ENCODE results near the gene PDILT.
A peak's percentile ranks its signal among the peaks of the same experiment; 100 is the strongest.

PDILT gene

GRCh38 chr16:20401475-20402016, 3.0 kb downstream of the PDILT start:
- no peak for DNase-seq

- DNase-seq: no peak
These were observed 3.5 kb downstream of the PDILT start for GRCh38 chr16:20401066-20401465.

GRCh38 chr16:20399185-20399584, 5.4 kb downstream of the PDILT start:
- DNase-seq: no peak

- DNase-seq: no peak
These were observed 5.9 kb downstream of the PDILT start for GRCh38 chr16:20398603-20399002.

GRCh38 chr16:20397468-20398074, 7.0 kb downstream of the PDILT start:
- DNase-seq: no peak

GRCh38 chr16:20396846-20397467, 7.6 kb downstream of the PDILT start:
- DNase-seq: no peak

- DNase-seq: no peak
These were observed 8.6 kb downstream of the PDILT start for GRCh38 chr16:20395946-20396345.

GRCh38 chr16:20393801-20394577, 10.5 kb downstream of the PDILT start:
- no peak for DNase-seq

- no peak for DNase-seq
These were observed 13.5 kb downstream of the PDILT start for GRCh38 chr16:20391045-20391444.

GRCh38 chr16:20388854-20389253, 15.7 kb downstream of the PDILT start:
- no peak for DNase-seq

GRCh38 chr16:20387978-20388377, 16.6 kb downstream of the PDILT start:
- DNase-seq: no peak

GRCh38 chr16:20385844-20386832, 18.4 kb downstream of the PDILT start:
- DNase-seq: peak; percentile 41

GRCh38 chr16:20383106-20384029, 21.2 kb downstream of the PDILT start:
- DNase-seq: peak; percentile 84

GRCh38 chr16:20382202-20382948, 22.2 kb downstream of the PDILT start:
- DNase-seq: no peak

GRCh38 chr16:20380782-20381181, 23.8 kb downstream of the PDILT start:
- no peak for DNase-seq

GRCh38 chr16:20377181-20377580, 27.4 kb downstream of the PDILT start:
- DNase-seq: no peak

GRCh38 chr16:20372701-20373100, 31.8 kb downstream of the PDILT start:
- no peak for DNase-seq

- no peak for DNase-seq
These were observed 35.0 kb downstream of the PDILT start for GRCh38 chr16:20369452-20370054.

- no peak for DNase-seq
These were observed 40.5 kb downstream of the PDILT start for GRCh38 chr16:20364051-20364450.

GRCh38 chr16:20363191-20363590, 41.3 kb downstream of the PDILT start:
- DNase-seq: no peak

All from NCI-H2227 treated with DMSO at 0.1 percent for 48 hours (cell line).